ENCODE measurements around the gene IVD. TPM values are rescaled to one million over a fixed set of nuclear protein-coding genes. Genes with fewer than 3 reads are reported as not detected.

The IVD gene
- total and polyA plus RNA-seq, 9 of the 15 experiments (the other 6 are each of a cell fraction or from before 2014, with no cell fraction given) = 0.15 to 4.5 (median 2.4) TPM

GRCh38 chr15:40435710-40436089 lies 30.1 kb downstream of the IVD start:
- H3K4me1 ChIP-seq (replicated peaks in 1 of 2; ENCODE audit: control insufficient read depth in 2 of 2, insufficient read depth in 2 of 2, low read length in 2 of 2) = peaks cover 46 to 51% of the 10 kb centered on the region in 2 experiments
- peak overlapping the region; percentile 70 to 74; a peak in 2 of 4 replicates for H3K9ac ChIP-seq (ENCODE audit: insufficient read depth in 1 of 2, low read depth in 2 of 2, low read length in 2 of 2)
- ChIA-PET POLR2A (interaction anchor here (2.7 kb wide), 1 partner anchor 10 kb away, joined by 16 read pairs; no protein-coding TSS in a partner anchor), CTCF (ENCODE audit: low intra/inter-chr PET ratio) (no interaction called here)
- H3K79me2 ChIP-seq (ENCODE audit: control insufficient read depth, insufficient read depth, low read length) = peaks cover 25% of the 10 kb centered on the region; the same call in 2 of the 3 replicates
- ATAC-seq (no peak), DNase-seq (ENCODE audit: extremely low read depth in 1 of 4, low spot score in 3 of 4) (no peak), FAIRE-seq (no peak)
- no peak overlapping the region for H3K4me2 ChIP-seq (ENCODE audit: insufficient read depth, low read length)
- in situ Hi-C loops (cut with MboI) = no loop called here
- no peaks in the 10 kb centered on the region for H3K36me3 ChIP-seq (ENCODE audit: control insufficient read depth, insufficient read depth, low read length)
- no peaks in the 10 kb centered on the region for H4K20me1 ChIP-seq (replicated peaks; ENCODE audit: control insufficient read depth, insufficient read depth, low read length)
- H3K9me1 ChIP-seq (ENCODE audit: control insufficient read depth, insufficient read depth, low read length) = no peaks in the 10 kb centered on the region
- no TSS peak for BruUV-seq (replicated peaks)
- intact Hi-C loops (cut with micrococcal nuclease) = no loop called here
- H3K27ac ChIP-seq (ENCODE audit: extremely low read depth, low read depth, low read length) = peak overlapping the region; percentile 78; the same call in 1 of the 3 replicates
- H3K9me3 ChIP-seq (replicated peaks; ENCODE audit: control insufficient read depth, insufficient read depth, low read depth, low read length) = no peaks in the 10 kb centered on the region
- no peaks in the 10 kb centered on the region for H3K27me3 ChIP-seq (ENCODE audit: control insufficient read depth in 2 of 2, insufficient read depth in 2 of 2, low read length in 2 of 2)
- H2AFZ ChIP-seq (ENCODE audit: low read depth, low read length) = peak overlapping the region; percentile 95
- 70% methylated on average over 14 of the region's 15 CpGs for WGBS (ENCODE audit: insufficient coverage, low coverage, missing lambda C conversion rate)
- H3K4me3 ChIP-seq = no peak overlapping the region
- no peak for TF ChIP-seq ZMIZ1 (IDR thresholded peaks at IDR 0.05; ENCODE audit: low read depth in 2 of 2, low read length in 2 of 2)
- TF ChIP-seq ZNF316 (IDR thresholded peaks at IDR 0.05) = no peak
- TF ChIP-seq MCM2 (IDR thresholded peaks at IDR 0.05; ENCODE audit: low read depth) = no peak
- TF ChIP-seq ARNT (IDR thresholded peaks at IDR 0.05) = no peak
- no peak for TF ChIP-seq KHSRP (IDR thresholded peaks at IDR 0.05)
- TF ChIP-seq ASH1L (IDR thresholded peaks at IDR 0.05; ENCODE audit: borderline replicate concordance, low read depth, partially characterized antibody) = no peak
- no peak for TF ChIP-seq ZBTB7A (IDR thresholded peaks at IDR 0.05; ENCODE audit: borderline replicate concordance, control insufficient read depth, low read depth, low read length)
- no peak for TF ChIP-seq SIRT6 (IDR thresholded peaks at IDR 0.05; ENCODE audit: low read depth, low read length)
- no peak for TF ChIP-seq SAFB (IDR thresholded peaks at IDR 0.05; ENCODE audit: borderline replicate concordance, low read depth, low read length)
- TF ChIP-seq KDM1A (IDR thresholded peaks at IDR 0.05) = no peak
- no peak for TF ChIP-seq DDX20 (tag; IDR thresholded peaks at IDR 0.05; ENCODE audit: low read depth)
- TF ChIP-seq ZNF766 (CRISPR knock-in tag; conservative IDR thresholded peaks at IDR 0.05) = no peak
- no peak for TF ChIP-seq TSHZ1 (CRISPR knock-in tag; IDR thresholded peaks at IDR 0.05)
- TF ChIP-seq SPI1 (IDR thresholded peaks at IDR 0.05; ENCODE audit: borderline replicate concordance, low read depth, low read length) = no peak
- TF ChIP-seq CBX1 (IDR thresholded peaks at IDR 0.05; ENCODE audit: low read depth) = no peak
- TF ChIP-seq RBM25 (IDR thresholded peaks at IDR 0.05; ENCODE audit: low read depth, low read length, severe bottlenecking) = no peak
- TF ChIP-seq CBX3 (IDR thresholded peaks at IDR 0.05; ENCODE audit: borderline replicate concordance in 1 of 2, low read length in 2 of 2) = no peak
- TF ChIP-seq TBL1XR1 (IDR thresholded peaks at IDR 0.05; ENCODE audit: low read length in 2 of 2) = no peak
